OCI-LY7 (cell line): ENCODE measurements around the gene CCDC194.

Experiments
- CTCF ChIP-seq: fragments of 200-600 bp; sonication (generic); conservative IDR thresholded peaks from 2 replicates; pipeline ENCODE4 v1.5.1; 2014; ENCODE audit warnings: mild to moderate bottlenecking, antibody characterized with exemption, low read length, moderate library complexity, mixed read lengths
- EZH2phosphoT487 ChIP-seq: fragments of 200-600 bp; sonication (generic); IDR thresholded peaks from 2 replicates; pipeline ENCODE4 v1.6.1; 2018; ENCODE audit warnings: low read depth, borderline replicate concordance, mild to moderate bottlenecking, mixed run types, antibody characterized with exemption, low read length, moderate library complexity, mixed read lengths

DNA sequence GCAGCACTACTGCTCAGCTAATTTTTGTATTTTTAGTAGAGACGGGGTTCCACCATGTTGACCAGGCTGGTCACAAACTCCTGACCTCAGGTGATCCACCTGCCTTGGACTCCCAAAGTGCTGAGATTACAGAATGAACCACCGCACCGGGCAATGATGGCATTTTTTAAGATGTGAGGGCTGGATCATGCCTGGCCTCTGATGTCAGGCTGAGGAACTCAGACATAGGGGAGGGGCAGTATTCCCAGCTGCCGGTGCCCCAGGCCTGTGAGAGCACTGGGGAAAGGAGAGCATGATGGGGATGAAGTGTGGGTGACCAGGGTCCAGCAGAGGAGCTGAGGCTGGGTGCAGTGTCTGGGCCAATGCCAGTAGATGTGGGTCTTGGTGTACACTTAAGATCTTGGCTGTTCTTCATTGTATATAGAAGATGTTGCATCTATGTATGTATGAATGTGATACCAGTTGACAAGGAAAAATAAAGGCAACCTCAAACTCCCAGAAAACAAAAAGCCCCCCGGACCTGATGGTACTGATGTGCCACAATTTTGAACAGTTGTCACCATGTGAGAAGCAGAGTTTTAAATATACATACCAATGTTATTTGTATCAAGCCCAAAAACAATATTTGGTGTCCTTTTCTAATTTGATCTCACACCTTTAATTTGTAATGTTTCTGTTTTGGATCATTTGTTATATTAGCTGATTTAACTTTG lies 13.4 kb downstream of the CCDC194 start:
- TF ChIP-seq CTCF (no peak), EZH2phosphoT487 (no peak)
